Gastrocnemius medialis (tissue), 4 donors: ENCODE measurements around the gene SLC6A15. TPM values are rescaled to one million over a fixed set of nuclear protein-coding genes. Genes with fewer than 3 reads are reported as not detected.
A peak's percentile ranks its signal among the peaks of the same experiment; 100 is the strongest.

Source experiments
- ATAC-seq, 2 donors: fragments of 150-250 bp; one replicate each; pipeline ENCODE4 v1.9.1; 2016
- DNase-seq, 2 donors: peaks; one replicate each; pipeline ENCODE4 v3.0.0-alpha.2; 2019
- H3K27ac ChIP-seq, 4 donors: fragments of 200-600 bp; sonication (generic); 1 replicate in 1 of 4; 2 replicates in 3 of 4; pipeline ENCODE4 v1.5.1; 2016 to 2018; ENCODE audit warnings: mild to moderate bottlenecking in 2 of 4, moderate library complexity in 1 of 4
- H3K27me3 ChIP-seq, 3 donors: fragments of 200-600 bp; sonication (generic) in 2 of 3; 1 replicate in 1 of 3; 2 replicates in 2 of 3; pipeline versions ENCODE4 v1.5.1 to v1.6.0; 2016 to 2019; ENCODE audit warnings: mild to moderate bottlenecking in 1 of 3, moderate library complexity in 1 of 3
- H3K36me3 ChIP-seq, 2 donors: fragments of 200-600 bp; sonication (generic) in 1 of 2; one replicate each; pipeline ENCODE4 v1.5.1; 2017 to 2018
- H3K4me1 ChIP-seq, 2 donors: fragments of 200-600 bp; sonication (generic) in 1 of 2; one replicate each; pipeline ENCODE4 v1.5.1; 2016 to 2017; ENCODE audit warnings: mild to moderate bottlenecking in 2 of 2
- H3K4me3 ChIP-seq, 4 donors: fragments of 200-600 bp; sonication (generic) in 3 of 4; 1 replicate in 1 of 4; 2 replicates in 3 of 4; pipeline ENCODE4 v1.5.1; 2016 to 2019; ENCODE audit warnings: mild to moderate bottlenecking in 2 of 4
- H3K9me3 ChIP-seq, 3 donors: fragments of 200-600 bp; sonication (generic) in 2 of 3; 1 replicate in 1 of 3; 2 replicates in 2 of 3; pipeline ENCODE4 v1.5.1; 2016 to 2019
- POLR2A ChIP-seq, 2 donors: fragments of 450-650 bp; IDR thresholded peaks; one replicate each; pipeline ENCODE4 v1.6.1; 2017; ENCODE audit warnings: antibody characterized with exemption in 2 of 2, mild to moderate bottlenecking in 2 of 2, moderate library complexity in 2 of 2
- in situ Hi-C, 4 donors: fragments of 200-750 bp; cut with MboI; loops; one replicate each; pipeline versions ENCODE4 v1.15.0 to v1.8.0; 2017; ENCODE audit warnings: low sequenced_read_pairs in 4 of 4
- intact Hi-C: fragments of 100-400 bp; cut with DNase I; formaldehyde crosslinking; loops from one replicate; pipeline ENCODE4 v1.15.1; 2023; ENCODE audit warnings: low total_unique reads
- total RNA-seq, 4 donors: library from RNA; depleted of rRNA; stranded (reverse); fragments of >200 nt; gene quantifications; one replicate each; pipeline versions ENCODE4 v1.1.0 to v1.2.3, GENCODE V29; 2016
- TF ChIP-seq, protein P1 (sequence below), 5 experiments: fragments of 450-650 bp in 3 of 5; fragments of 200-600 bp in 2 of 5; sonication (generic) in 2 of 5; IDR thresholded peaks in 4 of 5; conservative IDR thresholded peaks in 1 of 5; 1 replicate in 4 of 5; 2 replicates in 1 of 5; pipeline ENCODE4 v1.5.1; 2016 to 2019; ENCODE audit warnings: antibody characterized with exemption in 5 of 5, mild to moderate bottlenecking in 3 of 5, moderate library complexity in 3 of 5

SLC6A15 gene
- under 1 TPM in 2 of 4 donors, not detected in 2; 0.51 to 0.91 TPM for total RNA-seq

DNA sequence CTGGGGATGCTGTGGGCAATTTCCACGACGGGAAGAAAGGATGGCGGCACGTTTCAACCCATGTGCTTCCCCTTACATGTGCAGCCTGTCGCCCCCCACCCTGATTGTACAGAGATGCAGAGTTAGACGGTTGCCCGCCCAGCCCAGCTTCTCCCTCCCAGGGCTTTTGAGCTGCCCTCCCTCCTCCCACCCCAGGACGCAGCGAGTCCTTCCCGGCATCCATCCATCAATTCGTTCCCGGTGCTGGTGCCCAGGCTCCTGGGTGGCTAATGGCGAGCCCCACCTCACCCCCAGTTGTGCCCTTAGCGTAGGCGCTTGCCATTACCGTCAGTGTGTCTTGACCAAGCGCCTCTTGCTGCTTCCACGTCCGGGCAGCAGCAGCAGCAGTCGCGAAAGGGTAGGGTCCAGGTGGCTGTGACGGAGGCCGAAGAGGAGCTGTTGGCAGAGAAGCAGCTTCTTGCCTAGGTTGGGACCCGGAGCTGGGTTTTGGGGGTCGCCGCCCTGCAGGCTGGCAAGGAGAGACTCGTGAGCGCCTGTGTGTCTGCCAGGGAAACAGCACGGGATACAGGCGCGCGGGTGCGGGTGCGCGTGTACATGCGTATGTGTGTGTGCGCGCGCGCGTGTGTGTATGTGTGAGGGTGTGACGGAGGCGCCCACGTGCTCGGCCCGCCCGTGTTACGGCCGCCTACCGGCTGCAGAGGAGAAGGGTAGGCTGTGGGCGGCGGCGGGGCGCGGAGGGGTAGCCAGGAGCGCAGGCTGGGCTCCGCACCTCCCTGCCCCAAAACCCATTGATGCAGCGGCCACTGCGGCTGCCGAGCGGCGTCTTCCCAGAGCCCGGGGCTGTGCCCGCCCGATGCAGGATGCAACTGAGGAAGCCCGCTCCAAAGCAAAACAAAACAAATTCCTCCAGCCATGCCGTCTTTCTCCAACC lies at the start of gene SLC6A15:
Gene SLC6A15 (minus strand): TSS at position 602 of the 931 bp plus-strand sequence. CDS start 20,679 bp downstream, outside the sequence.
- H3K36me3 ChIP-seq = no peaks in the 10 kb centered on the region
- TF ChIP-seq, protein P1, sequence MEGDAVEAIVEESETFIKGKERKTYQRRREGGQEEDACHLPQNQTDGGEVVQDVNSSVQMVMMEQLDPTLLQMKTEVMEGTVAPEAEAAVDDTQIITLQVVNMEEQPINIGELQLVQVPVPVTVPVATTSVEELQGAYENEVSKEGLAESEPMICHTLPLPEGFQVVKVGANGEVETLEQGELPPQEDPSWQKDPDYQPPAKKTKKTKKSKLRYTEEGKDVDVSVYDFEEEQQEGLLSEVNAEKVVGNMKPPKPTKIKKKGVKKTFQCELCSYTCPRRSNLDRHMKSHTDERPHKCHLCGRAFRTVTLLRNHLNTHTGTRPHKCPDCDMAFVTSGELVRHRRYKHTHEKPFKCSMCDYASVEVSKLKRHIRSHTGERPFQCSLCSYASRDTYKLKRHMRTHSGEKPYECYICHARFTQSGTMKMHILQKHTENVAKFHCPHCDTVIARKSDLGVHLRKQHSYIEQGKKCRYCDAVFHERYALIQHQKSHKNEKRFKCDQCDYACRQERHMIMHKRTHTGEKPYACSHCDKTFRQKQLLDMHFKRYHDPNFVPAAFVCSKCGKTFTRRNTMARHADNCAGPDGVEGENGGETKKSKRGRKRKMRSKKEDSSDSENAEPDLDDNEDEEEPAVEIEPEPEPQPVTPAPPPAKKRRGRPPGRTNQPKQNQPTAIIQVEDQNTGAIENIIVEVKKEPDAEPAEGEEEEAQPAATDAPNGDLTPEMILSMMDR (IDR thresholded peaks at IDR 0.05 in 4 of 5, conservative IDR thresholded peaks at IDR 0.05 in 1 of 5) = no peak
- no peak for TF ChIP-seq POLR2A (IDR thresholded peaks at IDR 0.05)
- peaks cover 26 to 42% (median 35%) of the 10 kb centered on the region in 3 donors for H3K27me3 ChIP-seq

DNA sequence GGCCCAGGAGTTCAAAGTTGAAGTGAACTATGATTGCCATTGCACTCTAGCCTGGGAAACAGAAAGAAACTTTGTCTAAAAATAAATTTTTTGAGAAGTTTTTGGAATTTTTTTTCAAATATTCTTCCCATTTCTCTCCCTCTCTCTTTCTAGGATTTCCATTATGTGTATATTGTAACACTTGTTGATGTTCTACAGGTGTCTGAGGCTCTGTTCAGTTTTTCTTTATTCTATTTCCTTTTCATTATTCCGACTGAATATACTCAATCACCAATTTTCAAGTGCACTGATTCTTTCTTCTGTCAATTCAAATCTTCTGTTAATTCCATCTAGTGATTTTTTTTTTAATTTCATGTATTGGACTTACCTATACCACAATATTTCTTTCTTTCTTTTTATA lies 48.3 kb upstream of the SLC6A15 start:
- no peak overlapping the region for H3K27ac ChIP-seq
- no peak overlapping the region for H3K4me3 ChIP-seq
- in situ Hi-C loops = no loop called here
- no peak for DNase-seq
- no peak for ATAC-seq
- H3K4me1 ChIP-seq = no peaks in the 10 kb centered on the region
- H3K9me3 ChIP-seq = no peaks in the 10 kb centered on the region
- TF ChIP-seq, protein P1 (IDR thresholded peaks at IDR 0.05 in 4 of 5, conservative IDR thresholded peaks at IDR 0.05 in 1 of 5) = no peak
- TF ChIP-seq POLR2A (IDR thresholded peaks at IDR 0.05) = no peak
- peaks cover 0 to 3% (median 0%) of the 10 kb centered on the region in 3 donors for H3K27me3 ChIP-seq
- intact Hi-C loops = no loop called here
- no peaks in the 10 kb centered on the region for H3K36me3 ChIP-seq

More for the DNA sequence above, at the start of gene SLC6A15:
- intact Hi-C loops (no loop called here), in situ Hi-C loops (no loop called here)
- Histone ChIP-seq H3K27ac (no peak within 1 kb of the TSS), H3K4me1 (peaks cover 0 to 12% of the 10 kb centered on the region in 2 donors), H3K9me3 (no peaks in the 10 kb centered on the region), H3K4me3 (peak within 1 kb of the TSS; percentile 29 to 46 (median 38))
- DNase-seq (no peak), ATAC-seq (no peak)

DNA sequence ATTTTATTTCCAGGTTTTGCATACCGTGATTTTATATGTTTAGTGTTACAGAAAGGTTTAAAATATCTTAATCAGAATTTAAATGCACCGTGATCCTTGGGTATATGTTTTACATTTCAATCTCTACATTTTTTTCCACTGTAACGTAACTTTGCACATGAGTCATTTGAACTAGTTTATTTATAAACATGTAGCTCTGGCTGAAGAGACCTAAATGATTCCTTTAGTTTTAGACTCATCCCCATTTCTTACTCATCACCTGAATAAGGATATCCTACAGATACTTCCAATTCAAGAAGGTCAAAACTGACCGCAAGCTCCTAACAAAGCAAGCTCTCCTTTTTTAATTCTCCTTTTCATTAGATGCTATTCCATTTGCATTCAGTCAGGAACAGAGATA lies 42.7 kb upstream of the SLC6A15 start:
- H3K4me3 ChIP-seq = no peak overlapping the region
- no peaks in the 10 kb centered on the region for H3K36me3 ChIP-seq
- H3K4me1 ChIP-seq = no peaks in the 10 kb centered on the region
- H3K27me3 ChIP-seq = peaks cover 0 to under 1% (median 0%) of the 10 kb centered on the region in 3 donors
- intact Hi-C loops = no loop called here
- ATAC-seq = no peak
- no peak for TF ChIP-seq POLR2A (IDR thresholded peaks at IDR 0.05)
- TF ChIP-seq, protein P1 (IDR thresholded peaks at IDR 0.05 in 4 of 5, conservative IDR thresholded peaks at IDR 0.05 in 1 of 5) = no peak
- H3K27ac ChIP-seq = no peak overlapping the region
- no peaks in the 10 kb centered on the region for H3K9me3 ChIP-seq
- DNase-seq = no peak
- in situ Hi-C loops = no loop called here

DNA sequence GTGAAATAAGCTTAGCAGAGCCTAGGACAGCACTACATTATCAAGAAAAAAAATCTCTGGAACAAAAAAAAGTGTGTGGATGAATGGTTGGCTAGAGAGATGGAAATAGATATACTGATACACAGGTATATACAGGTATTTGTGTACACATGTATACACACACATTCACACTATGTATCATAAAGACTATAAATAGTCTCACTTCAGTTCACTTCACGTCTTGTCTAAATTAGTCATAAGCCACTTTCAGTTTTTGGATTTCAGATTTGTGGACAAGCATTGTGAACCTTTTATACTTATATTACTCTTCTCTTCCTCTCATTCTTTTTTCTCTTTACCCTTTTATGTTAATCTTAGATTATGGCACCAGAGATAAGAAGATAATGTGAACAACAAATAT lies 41.8 kb upstream of the SLC6A15 start:
- TF ChIP-seq, protein P1 (IDR thresholded peaks at IDR 0.05 in 4 of 5, conservative IDR thresholded peaks at IDR 0.05 in 1 of 5) = no peak
- no peak for TF ChIP-seq POLR2A (IDR thresholded peaks at IDR 0.05)
- intact Hi-C loops (no loop called here), in situ Hi-C loops (no loop called here)
- Histone ChIP-seq H3K27ac (no peak overlapping the region), H3K4me3 (no peak overlapping the region), H3K9me3 (no peaks in the 10 kb centered on the region), H3K36me3 (no peaks in the 10 kb centered on the region), H3K4me1 (no peaks in the 10 kb centered on the region), H3K27me3 (no peaks in the 10 kb centered on the region)
- ATAC-seq (no peak), DNase-seq (no peak)
